Activated CD4-positive, alpha-beta T cell treated with anti-CD3 and anti-CD28 coated beads, Interleukin-2, amount 10 ng/mL, durations not matched to agents 24 days and 14 days (primary cell): ENCODE results near the gene GTPBP2. TPM values are rescaled to one million over a fixed set of nuclear protein-coding genes. Genes with fewer than 3 reads are reported as not detected.
"Not testable (repeated sequence)": the region's sequence is repeated elsewhere in the genome, so short reads cannot be mapped to it uniquely, and the experiment has no call there.

Source experiments
- DNase-seq: peaks from one replicate; pipeline ENCODE4 v3.0.0; 2022
- H3K27ac Mint-ChIP-seq: one replicate; pipeline ENCODE4 v1.8.0; 2022; ENCODE audit warnings: mild to moderate bottlenecking, mixed read lengths
- H3K27me3 Mint-ChIP-seq: one replicate; pipeline ENCODE4 v1.8.0; 2022; ENCODE audit warnings: mixed read lengths
- H3K36me3 Mint-ChIP-seq: one replicate; pipeline ENCODE4 v1.8.0; 2022; ENCODE audit warnings: low read depth, mild to moderate bottlenecking, mixed read lengths
- H3K4me1 Mint-ChIP-seq: one replicate; pipeline ENCODE4 v1.8.0; 2021; ENCODE audit warnings: mixed read lengths
- H3K4me3 Mint-ChIP-seq: one replicate; pipeline ENCODE4 v1.8.0; 2022; ENCODE audit warnings: mild to moderate bottlenecking, moderate library complexity, mixed read lengths
- H3K9me3 Mint-ChIP-seq: one replicate; pipeline ENCODE4 v1.8.0; 2021; ENCODE audit warnings: mixed read lengths
- intact Hi-C: fragments of 100-400 bp; cut with micrococcal nuclease; formaldehyde crosslinking; loops from one replicate; pipeline ENCODE4 v1.15.1; 2023
- total RNA-seq: library from RNA; stranded (reverse); gene quantifications from 2 replicates; pipeline ENCODE4 v1.2.3, GENCODE V29; 2022

GTPBP2 gene
- total RNA-seq, 1 donor from 2014 or later = 69.4 TPM

GRCh38 chr6:43604174-43604573 lies 24.9 kb downstream of the GTPBP2 start:
- Mint-ChIP-seq H3K4me1 (peaks cover 5% of the 10 kb centered on the region), H3K27me3 (no peaks in the 10 kb centered on the region), H3K9me3 (no peaks in the 10 kb centered on the region), H3K4me3 (no peak overlapping the region), H3K27ac (no peak overlapping the region), H3K36me3 (peaks cover 52% of the 10 kb centered on the region)
- intact Hi-C loops = no loop called here
- DNase-seq = no peak

GRCh38 chr6:43600595-43600994 lies 28.5 kb downstream of the GTPBP2 start:
- intact Hi-C loops = no loop called here
- Mint-ChIP-seq H3K4me1 (peaks cover 2% of the 10 kb centered on the region), H3K27me3 (no peaks in the 10 kb centered on the region), H3K27ac (no peak overlapping the region), H3K36me3 (peaks cover 50% of the 10 kb centered on the region), H3K4me3 (no peak overlapping the region), H3K9me3 (no peaks in the 10 kb centered on the region)
- DNase-seq = no peak

- intact Hi-C loops = no loop called here
- H3K36me3 Mint-ChIP-seq = peaks cover 40% of the 10 kb centered on the region
These were observed 35.1 kb downstream of the GTPBP2 start for GRCh38 chr6:43593938-43594337.

GRCh38 chr6:43589564-43589963 lies 39.5 kb downstream of the GTPBP2 start:
- H3K9me3 Mint-ChIP-seq, DNase-seq, H3K4me3 Mint-ChIP-seq, intact Hi-C loops, H3K27me3 Mint-ChIP-seq, H3K27ac Mint-ChIP-seq: not testable (repeated sequence)
- Mint-ChIP-seq H3K36me3 (peaks cover 51% of the 10 kb centered on the region), H3K4me1 (peaks cover 18% of the 10 kb centered on the region)

More at GRCh38 chr6:43593938-43594337, 35.1 kb downstream of the GTPBP2 start:
- Mint-ChIP-seq H3K4me1 (peaks cover 4% of the 10 kb centered on the region), H3K27me3 (no peaks in the 10 kb centered on the region), H3K27ac (no peak overlapping the region), H3K4me3 (no peak overlapping the region), H3K9me3 (no peaks in the 10 kb centered on the region)
- DNase-seq = no peak

- H3K36me3 Mint-ChIP-seq = peaks cover 63% of the 10 kb centered on the region
- peaks cover 32% of the 10 kb centered on the region for H3K4me1 Mint-ChIP-seq
- no peak overlapping the region for H3K4me3 Mint-ChIP-seq
- no peak overlapping the region for H3K27ac Mint-ChIP-seq
- H3K9me3 Mint-ChIP-seq = no peaks in the 10 kb centered on the region
- intact Hi-C loops = no loop called here
- H3K27me3 Mint-ChIP-seq = no peaks in the 10 kb centered on the region
- DNase-seq = no peak
These were observed 40.9 kb downstream of the GTPBP2 start for GRCh38 chr6:43588194-43588593.

- Mint-ChIP-seq H3K27me3 (no peaks in the 10 kb centered on the region), H3K4me3 (peak overlapping the region; percentile 45), H3K27ac (peak overlapping the region; percentile 79), H3K9me3 (no peaks in the 10 kb centered on the region), H3K4me1 (peaks cover 38% of the 10 kb centered on the region), H3K36me3 (peaks cover 57% of the 10 kb centered on the region)
- peak; percentile 85 for DNase-seq
- intact Hi-C loops = no loop called here
These were observed 44.0 kb downstream of the GTPBP2 start for GRCh38 chr6:43584892-43585570.

GRCh38 chr6:43582911-43583310 lies 46.2 kb downstream of the GTPBP2 start:
- no peaks in the 10 kb centered on the region for H3K9me3 Mint-ChIP-seq
- no peaks in the 10 kb centered on the region for H3K27me3 Mint-ChIP-seq
- H3K4me1 Mint-ChIP-seq = peaks cover 56% of the 10 kb centered on the region
- no peak overlapping the region for H3K4me3 Mint-ChIP-seq
- peak overlapping the region; percentile 29 for H3K27ac Mint-ChIP-seq
- intact Hi-C loops = no loop called here
- H3K36me3 Mint-ChIP-seq = peaks cover 55% of the 10 kb centered on the region
- no peak for DNase-seq

- H3K4me3 Mint-ChIP-seq = peak overlapping the region; percentile 95
- DNase-seq = no peak
- no peaks in the 10 kb centered on the region for H3K27me3 Mint-ChIP-seq
- intact Hi-C loops = loop anchor here (5.0 to 10.0 kb wide), 3 partner anchors 194 to 666 kb away; partner anchors contain the start of genes HSP90AB1 and SRF
- no peaks in the 10 kb centered on the region for H3K9me3 Mint-ChIP-seq
- peaks cover 48% of the 10 kb centered on the region for H3K4me1 Mint-ChIP-seq
- H3K36me3 Mint-ChIP-seq = peaks cover 41% of the 10 kb centered on the region
- peak overlapping the region; percentile 72 for H3K27ac Mint-ChIP-seq
These were observed 49.9 kb downstream of the GTPBP2 start for GRCh38 chr6:43579171-43579570.

- Mint-ChIP-seq H3K27ac (peak overlapping the region; percentile 72), H3K9me3 (no peaks in the 10 kb centered on the region), H3K36me3 (peaks cover 37% of the 10 kb centered on the region), H3K4me1 (peaks cover 44% of the 10 kb centered on the region), H3K4me3 (peak overlapping the region; percentile 95), H3K27me3 (no peaks in the 10 kb centered on the region)
- no peak for DNase-seq
- intact Hi-C loops = loop anchor here (5.0 to 10.0 kb wide), 3 partner anchors 194 to 666 kb away; partner anchors contain the start of genes HSP90AB1 and SRF
These were observed 50.3 kb downstream of the GTPBP2 start for GRCh38 chr6:43578748-43579147.

GRCh38 chr6:43575772-43576551 lies 53.1 kb downstream of the GTPBP2 start, which contains the start of the genes POLH and XPO5:
Gene POLH (plus strand): TSS chr6:43576185. CDS start chr6:43582320, 6,135 bp downstream.
Gene XPO5 (minus strand): TSS chr6:43576038. CDS start chr6:43575864, 174 bp downstream.
- H3K36me3 Mint-ChIP-seq = peaks cover 45% of the 10 kb centered on the region
- peaks cover 46% of the 10 kb centered on the region for H3K4me1 Mint-ChIP-seq
- peak; percentile 98 for DNase-seq

GRCh38 chr6:43575105-43575771 lies 53.8 kb downstream of the GTPBP2 start:
- H3K9me3 Mint-ChIP-seq = no peaks in the 10 kb centered on the region
- peak overlapping the region; percentile 90 for H3K27ac Mint-ChIP-seq
- DNase-seq = no peak
- no peaks in the 10 kb centered on the region for H3K27me3 Mint-ChIP-seq
- H3K36me3 Mint-ChIP-seq = peaks cover 52% of the 10 kb centered on the region
- intact Hi-C loops = loop anchor here (2.0 to 10.0 kb wide), 4 partner anchors 58 to 670 kb away; partner anchors contain the start of genes HSP90AB1, POLR1C, SRF and YIPF3
- H3K4me1 Mint-ChIP-seq = peaks cover 50% of the 10 kb centered on the region
- peak overlapping the region; percentile 95 for H3K4me3 Mint-ChIP-seq

More at GRCh38 chr6:43575772-43576551, 53.1 kb downstream of the GTPBP2 start, which contains the start of the genes POLH and XPO5:
- Mint-ChIP-seq H3K9me3 (no peaks in the 10 kb centered on the region), H3K27me3 (no peaks in the 10 kb centered on the region), H3K4me3 (peak within 1 kb of the TSS; percentile 95), H3K27ac (peak within 1 kb of the TSS; percentile 90)
- intact Hi-C loops = loop anchor here (2.0 to 10.0 kb wide), 5 partner anchors 53 to 669 kb away; partner anchors contain the start of genes GTPBP2, HSP90AB1, POLR1C and SRF

- H3K4me3 Mint-ChIP-seq = peak overlapping the region; percentile 2
- peaks cover 57% of the 10 kb centered on the region for H3K36me3 Mint-ChIP-seq
- H3K9me3 Mint-ChIP-seq = no peaks in the 10 kb centered on the region
- H3K27me3 Mint-ChIP-seq = no peaks in the 10 kb centered on the region
- H3K27ac Mint-ChIP-seq = no peak overlapping the region
- intact Hi-C loops = loop anchor here (10.0 kb wide), 2 partner anchors 187 to 673 kb away; partner anchors contain the start of gene HSP90AB1
- peaks cover 27% of the 10 kb centered on the region for H3K4me1 Mint-ChIP-seq
- no peak for DNase-seq
These were observed 57.0 kb downstream of the GTPBP2 start for GRCh38 chr6:43572015-43572414.

- Mint-ChIP-seq H3K36me3 (peaks cover 62% of the 10 kb centered on the region), H3K27me3 (no peaks in the 10 kb centered on the region), H3K9me3 (no peaks in the 10 kb centered on the region), H3K27ac (peak overlapping the region; percentile 88), H3K4me1 (peaks cover 27% of the 10 kb centered on the region), H3K4me3 (peak overlapping the region; percentile 36)
- intact Hi-C loops = loop anchor here (10.0 kb wide), 2 partner anchors 186 to 674 kb away; partner anchors contain the start of gene HSP90AB1
- DNase-seq = peak; percentile 70
These were observed 58.1 kb downstream of the GTPBP2 start for GRCh38 chr6:43570876-43571441.
